ENCODE data around the gene IL20RB. TPM values are rescaled to one million over a fixed set of nuclear protein-coding genes. Genes with fewer than 3 reads are reported as not detected.
"Not testable (repeated sequence)": the region's sequence is repeated elsewhere in the genome, so short reads cannot be mapped to it uniquely, and the experiment has no call there.

The IL20RB gene
- polyA plus RNA-seq, 4 donors: 0.30 to 0.69 (median 0.45) TPM

GRCh38 chr3:136982520-136983138, 24.8 kb downstream of the IL20RB start:
- DNase-seq (ENCODE audit: low read depth in 4 of 4, low spot score in 3 of 4): peak in 2 of 4 donors; percentile 5 to 22

GRCh38 chr3:136984837-136985236, 27.1 kb downstream of the IL20RB start:
- no peak for DNase-seq (ENCODE audit: low read depth in 4 of 4, low spot score in 3 of 4)

GRCh38 chr3:136987398-136987980, 29.7 kb downstream of the IL20RB start:
- DNase-seq (ENCODE audit: low read depth in 4 of 4, low spot score in 3 of 4): not testable (repeated sequence)

GRCh38 chr3:136988651-136989050, 30.9 kb downstream of the IL20RB start:
- DNase-seq (ENCODE audit: low read depth in 4 of 4, low spot score in 3 of 4): no peak

GRCh38 chr3:136989781-136990524, 32.2 kb downstream of the IL20RB start:
- no peak for DNase-seq (ENCODE audit: low read depth in 4 of 4, low spot score in 3 of 4)

- DNase-seq (ENCODE audit: low read depth in 4 of 4, low spot score in 3 of 4): no peak
These were observed 33.0 kb downstream of the IL20RB start for GRCh38 chr3:136990826-136991225.

- DNase-seq (ENCODE audit: low read depth in 4 of 4, low spot score in 3 of 4): no peak
These were observed 34.3 kb downstream of the IL20RB start for GRCh38 chr3:136992115-136992514.

- DNase-seq (ENCODE audit: low read depth in 4 of 4, low spot score in 3 of 4): no peak
These were observed 37.2 kb downstream of the IL20RB start for GRCh38 chr3:136994772-136995516.

GRCh38 chr3:136995652-136996051, 37.9 kb downstream of the IL20RB start:
- no peak for DNase-seq (ENCODE audit: low read depth in 4 of 4, low spot score in 3 of 4)

- DNase-seq (ENCODE audit: low read depth in 4 of 4, low spot score in 3 of 4): no peak
These were observed 42.3 kb downstream of the IL20RB start for GRCh38 chr3:137000039-137000438.

GRCh38 chr3:137007376-137007775, 49.6 kb downstream of the IL20RB start:
- not testable (repeated sequence) for DNase-seq (ENCODE audit: low read depth in 4 of 4, low spot score in 3 of 4)

GRCh38 chr3:137008131-137008530, 50.3 kb downstream of the IL20RB start:
- DNase-seq (ENCODE audit: low read depth in 4 of 4, low spot score in 3 of 4): no peak

GRCh38 chr3:137008976-137009375, 51.2 kb downstream of the IL20RB start:
- DNase-seq (ENCODE audit: low read depth in 4 of 4, low spot score in 3 of 4): no peak

- DNase-seq (ENCODE audit: low read depth in 4 of 4, low spot score in 3 of 4): no peak
These were observed 52.4 kb downstream of the IL20RB start for GRCh38 chr3:137010137-137010536.

- DNase-seq (ENCODE audit: low read depth in 4 of 4, low spot score in 3 of 4): no peak
These were observed 53.4 kb downstream of the IL20RB start for GRCh38 chr3:137011153-137011552.

GRCh38 chr3:137012097-137012501, 54.3 kb downstream of the IL20RB start:
- no peak for DNase-seq (ENCODE audit: low read depth in 4 of 4, low spot score in 3 of 4)

GRCh38 chr3:137013951-137014688, 56.3 kb downstream of the IL20RB start:
- DNase-seq (ENCODE audit: low read depth in 4 of 4, low spot score in 3 of 4): peak; percentile 85 to 89 (median 88)

GRCh38 chr3:137017316-137017715, 59.5 kb downstream of the IL20RB start:
- DNase-seq (ENCODE audit: low read depth in 4 of 4, low spot score in 3 of 4): not testable (repeated sequence)

- no peak for DNase-seq (ENCODE audit: low read depth in 4 of 4, low spot score in 3 of 4)
These were observed 62.5 kb downstream of the IL20RB start for GRCh38 chr3:137020315-137020714.

- DNase-seq (ENCODE audit: low read depth in 4 of 4, low spot score in 3 of 4): no peak
These were observed 63.1 kb downstream of the IL20RB start for GRCh38 chr3:137020888-137021287.

Measured in right renal pelvis (tissue), 4 donors.